Measurements from ENCODE around the gene LTBP2. TPM values are rescaled to one million over a fixed set of nuclear protein-coding genes. Genes with fewer than 3 reads are reported as not detected.

The LTBP2 gene
- total RNA-seq, 1 experiment from 2014 or later, result 17.4 TPM

GRCh38 chr14:74647678-74648461, 35.8 kb upstream of the LTBP2 start:
- H3K9ac ChIP-seq (ENCODE audit: low read length), result no peak overlapping the region
- H4K20me1 ChIP-seq (ENCODE audit: low read length), result no peaks in the 10 kb centered on the region
- CTCF ChIA-PET, result no interaction called here
- H3K4me3 ChIP-seq (ENCODE audit: low read length), result no peak overlapping the region
- H3K9me3 ChIP-seq (ENCODE audit: low read length), result no peaks in the 10 kb centered on the region
- no peaks in the 10 kb centered on the region for H3K9me2 ChIP-seq (replicated peaks; ENCODE audit: low read length)
- intact Hi-C loops (cut with micrococcal nuclease), result no loop called here
- no peaks in the 10 kb centered on the region for H3K36me3 ChIP-seq (ENCODE audit: low read depth, low read length)
- H2AFZ ChIP-seq (ENCODE audit: low read length), result no peak overlapping the region
- ATAC-seq (no peak; the same call in 1 of the 2 replicates), DNase-seq (no peak)
- TF ChIP-seq EZH2phosphoT487 (IDR thresholded peaks at IDR 0.05; ENCODE audit: borderline replicate concordance, low read length) (no peak), EZH2 (IDR thresholded peaks at IDR 0.05; ENCODE audit: low read length, unreplicated experiment) (no peak)
- TF ChIP-seq, protein P1, sequence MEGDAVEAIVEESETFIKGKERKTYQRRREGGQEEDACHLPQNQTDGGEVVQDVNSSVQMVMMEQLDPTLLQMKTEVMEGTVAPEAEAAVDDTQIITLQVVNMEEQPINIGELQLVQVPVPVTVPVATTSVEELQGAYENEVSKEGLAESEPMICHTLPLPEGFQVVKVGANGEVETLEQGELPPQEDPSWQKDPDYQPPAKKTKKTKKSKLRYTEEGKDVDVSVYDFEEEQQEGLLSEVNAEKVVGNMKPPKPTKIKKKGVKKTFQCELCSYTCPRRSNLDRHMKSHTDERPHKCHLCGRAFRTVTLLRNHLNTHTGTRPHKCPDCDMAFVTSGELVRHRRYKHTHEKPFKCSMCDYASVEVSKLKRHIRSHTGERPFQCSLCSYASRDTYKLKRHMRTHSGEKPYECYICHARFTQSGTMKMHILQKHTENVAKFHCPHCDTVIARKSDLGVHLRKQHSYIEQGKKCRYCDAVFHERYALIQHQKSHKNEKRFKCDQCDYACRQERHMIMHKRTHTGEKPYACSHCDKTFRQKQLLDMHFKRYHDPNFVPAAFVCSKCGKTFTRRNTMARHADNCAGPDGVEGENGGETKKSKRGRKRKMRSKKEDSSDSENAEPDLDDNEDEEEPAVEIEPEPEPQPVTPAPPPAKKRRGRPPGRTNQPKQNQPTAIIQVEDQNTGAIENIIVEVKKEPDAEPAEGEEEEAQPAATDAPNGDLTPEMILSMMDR (conservative IDR thresholded peaks at IDR 0.05; ENCODE audit: low read depth, low read length), result no peak
- no peak overlapping the region for H3K27ac ChIP-seq (ENCODE audit: low read length)
- no peaks in the 10 kb centered on the region for H3F3A ChIP-seq (ENCODE audit: low read length, unreplicated experiment)
- POLR2A ChIA-PET (ENCODE audit: unreplicated experiment), result no interaction called here
- H3K4me1 ChIP-seq (ENCODE audit: insufficient read depth, low read length), result peaks cover 6% of the 10 kb centered on the region; the same call in 1 of the 2 replicates
- H3K79me2 ChIP-seq (ENCODE audit: low read length), result no peaks in the 10 kb centered on the region
- no TSS peak for BruUV-seq (replicated peaks)
- no peaks in the 10 kb centered on the region for H3K27me3 ChIP-seq (ENCODE audit: low read length)
- H3K4me2 ChIP-seq (ENCODE audit: low read length), result no peak overlapping the region

- Histone ChIP-seq H3K4me1 (ENCODE audit: insufficient read depth, low read length) (peaks cover 6% of the 10 kb centered on the region; the same call in 1 of the 2 replicates), H4K20me1 (ENCODE audit: low read length) (no peaks in the 10 kb centered on the region), H3K27ac (ENCODE audit: low read length) (no peak overlapping the region), H3K27me3 (ENCODE audit: low read length) (no peaks in the 10 kb centered on the region), H3K9ac (ENCODE audit: low read length) (no peak overlapping the region), H3K9me3 (ENCODE audit: low read length) (no peaks in the 10 kb centered on the region), H3K4me2 (ENCODE audit: low read length) (no peak overlapping the region), H3F3A (ENCODE audit: low read length, unreplicated experiment) (no peaks in the 10 kb centered on the region), H3K79me2 (ENCODE audit: low read length) (no peaks in the 10 kb centered on the region), H2AFZ (ENCODE audit: low read length) (no peak overlapping the region), H3K9me2 (replicated peaks; ENCODE audit: low read length) (no peaks in the 10 kb centered on the region), H3K36me3 (ENCODE audit: low read depth, low read length) (no peaks in the 10 kb centered on the region), H3K4me3 (ENCODE audit: low read length) (no peak overlapping the region)
- no peak for TF ChIP-seq EZH2 (IDR thresholded peaks at IDR 0.05; ENCODE audit: low read length, unreplicated experiment)
- no peak for TF ChIP-seq EZH2phosphoT487 (IDR thresholded peaks at IDR 0.05; ENCODE audit: borderline replicate concordance, low read length)
- TF ChIP-seq, protein P1 (conservative IDR thresholded peaks at IDR 0.05; ENCODE audit: low read depth, low read length), result no peak
- ATAC-seq (no peak), DNase-seq (no peak)
- POLR2A ChIA-PET (ENCODE audit: unreplicated experiment), result no interaction called here
- CTCF ChIA-PET, result no interaction called here
- intact Hi-C loops (cut with micrococcal nuclease), result no loop called here
- BruUV-seq (replicated peaks), result no TSS peak
Observed at GRCh38 chr14:74647061-74647677, 35.1 kb upstream of the LTBP2 start.
